ENCODE data around the gene ENPP3. TPM values are rescaled to one million over a fixed set of nuclear protein-coding genes. Genes with fewer than 3 reads are reported as not detected.
A peak's percentile ranks its signal among the peaks of the same experiment; 100 is the strongest.
"Not testable (repeated sequence)": the region's sequence is repeated elsewhere in the genome, so short reads cannot be mapped to it uniquely, and the experiment has no call there.

ENPP3 gene
- total RNA-seq, 2 donors from 2014 or later, result 0.16 to 0.53 TPM

- no peak for ATAC-seq
- intact Hi-C loops (cut with DNase I), result no loop called here
- DNase-seq, result no peak
Measured at GRCh38 chr6:131678442-131678841, 41.3 kb downstream of the ENPP3 start.

- intact Hi-C loops (cut with DNase I), result no loop called here
- no peak for ATAC-seq
Measured at GRCh38 chr6:131680868-131681267, 43.8 kb downstream of the ENPP3 start.

GRCh38 chr6:131681585-131681984 is 44.5 kb downstream of the ENPP3 start:
- intact Hi-C loops (cut with DNase I), result no loop called here
- DNase-seq, result no peak
- ATAC-seq, result no peak

More at GRCh38 chr6:131680868-131681267, 43.8 kb downstream of the ENPP3 start:
- DNase-seq, result no peak

- DNase-seq (no peak), ATAC-seq (no peak)
- intact Hi-C loops (cut with DNase I), result no loop called here
Measured at GRCh38 chr6:131682442-131682841, 45.3 kb downstream of the ENPP3 start.

- intact Hi-C loops (cut with DNase I), result no loop called here
- no peak for DNase-seq
- no peak for ATAC-seq
Measured at GRCh38 chr6:131683479-131683878, 46.4 kb downstream of the ENPP3 start.

GRCh38 chr6:131685266-131685780 is 48.2 kb downstream of the ENPP3 start:
- intact Hi-C loops (cut with DNase I), result no loop called here
- DNase-seq (no peak), ATAC-seq (no peak)

- intact Hi-C loops (cut with DNase I), result no loop called here
- DNase-seq, result no peak
- ATAC-seq, result no peak
Measured at GRCh38 chr6:131687022-131687421, 49.9 kb downstream of the ENPP3 start.

- intact Hi-C loops (cut with DNase I), result no loop called here
- DNase-seq (no peak), ATAC-seq (no peak)
Measured at GRCh38 chr6:131688286-131688685, 51.2 kb downstream of the ENPP3 start.

- intact Hi-C loops (cut with DNase I), result loop anchor here (5.0 to 10.0 kb wide), 2 partner anchors 93 to 220 kb away; no protein-coding TSS in a partner anchor
- DNase-seq, result no peak
Measured at GRCh38 chr6:131692031-131692430, 54.9 kb downstream of the ENPP3 start.

GRCh38 chr6:131692589-131692988 is 55.5 kb downstream of the ENPP3 start:
- DNase-seq (no peak), ATAC-seq (no peak)
- intact Hi-C loops (cut with DNase I), result loop anchor here (5.0 to 10.0 kb wide), 2 partner anchors 92 to 220 kb away; no protein-coding TSS in a partner anchor

More at GRCh38 chr6:131692031-131692430, 54.9 kb downstream of the ENPP3 start:
- ATAC-seq, result no peak

GRCh38 chr6:131693384-131693783 is 56.3 kb downstream of the ENPP3 start:
- ATAC-seq (no peak), DNase-seq (no peak)
- intact Hi-C loops (cut with DNase I), result loop anchor here (5.0 to 10.0 kb wide), 2 partner anchors 91 to 219 kb away; no protein-coding TSS in a partner anchor

- intact Hi-C loops (cut with DNase I), result loop anchor here (5.0 to 10.0 kb wide), 2 partner anchors 90 to 217 kb away; no protein-coding TSS in a partner anchor
- ATAC-seq (peak; percentile 85 to 94), DNase-seq (peak; percentile 29)
Measured at GRCh38 chr6:131694832-131695426, 57.8 kb downstream of the ENPP3 start.

- intact Hi-C loops (cut with DNase I), result loop anchor here (10.0 kb wide), 1 partner anchor 88 kb away; no protein-coding TSS in a partner anchor
- ATAC-seq, result no peak
- DNase-seq, result no peak
Measured at GRCh38 chr6:131696956-131697355, 59.9 kb downstream of the ENPP3 start.

GRCh38 chr6:131700851-131701250 is 63.7 kb downstream of the ENPP3 start:
- intact Hi-C loops (cut with DNase I), result not testable (repeated sequence)

GRCh38 chr6:131703905-131704304 is 66.8 kb downstream of the ENPP3 start:
- ATAC-seq, DNase-seq: not testable (repeated sequence)

More at GRCh38 chr6:131700851-131701250, 63.7 kb downstream of the ENPP3 start:
- DNase-seq, ATAC-seq: not testable (repeated sequence)

GRCh38 chr6:131710917-131711316 is 73.8 kb downstream of the ENPP3 start, which contains the start of gene CTAGE9:
Gene CTAGE9 (minus strand): TSS chr6:131711017. CDS start chr6:131711017, 0 bp downstream.
- intact Hi-C loops (cut with DNase I); DNase-seq; ATAC-seq: not testable (repeated sequence)

More at GRCh38 chr6:131703905-131704304, 66.8 kb downstream of the ENPP3 start:
- intact Hi-C loops (cut with DNase I), result not testable (repeated sequence)

- ATAC-seq; intact Hi-C loops (cut with DNase I); DNase-seq: not testable (repeated sequence)
Measured at GRCh38 chr6:131715567-131715966, 78.5 kb downstream of the ENPP3 start.

GRCh38 chr6:131717836-131718542 is 80.9 kb downstream of the ENPP3 start:
- no peak for ATAC-seq
- intact Hi-C loops (cut with DNase I), result no loop called here
- no peak for DNase-seq

GRCh38 chr6:131721161-131721560 is 84.1 kb downstream of the ENPP3 start:
- intact Hi-C loops (cut with DNase I), result no loop called here
- DNase-seq (no peak), ATAC-seq (no peak)

GRCh38 chr6:131724114-131724513 is 87.0 kb downstream of the ENPP3 start:
- ATAC-seq (no peak), DNase-seq (no peak)
- intact Hi-C loops (cut with DNase I), result no loop called here
